Measurements from ENCODE around the gene ICE2.

The ICE2 gene

GRCh38 chr15:60442763-60443162, 36.2 kb downstream of the ICE2 start:
- no peak for TF ChIP-seq CTCF (IDR thresholded peaks at IDR 0.05; ENCODE audit: control insufficient read depth, insufficient read depth, low read depth, low read length, missing control alignments)
- H3K4me3 ChIP-seq (ENCODE audit: control insufficient read depth, low read depth, low read length), result no peak overlapping the region
- DNase-seq (ENCODE audit: low read depth), result peak; percentile 21

GRCh38 chr15:60442031-60442650, 36.8 kb downstream of the ICE2 start:
- no peak for DNase-seq (ENCODE audit: low read depth)
- no peak overlapping the region for H3K4me3 ChIP-seq (ENCODE audit: control insufficient read depth, low read depth, low read length)
- TF ChIP-seq CTCF (IDR thresholded peaks at IDR 0.05; ENCODE audit: control insufficient read depth, insufficient read depth, low read depth, low read length, missing control alignments), result no peak

GRCh38 chr15:60441331-60441730, 37.6 kb downstream of the ICE2 start:
- no peak for TF ChIP-seq CTCF (IDR thresholded peaks at IDR 0.05; ENCODE audit: control insufficient read depth, insufficient read depth, low read depth, low read length, missing control alignments)
- no peak for DNase-seq (ENCODE audit: low read depth)
- no peak overlapping the region for H3K4me3 ChIP-seq (ENCODE audit: control insufficient read depth, low read depth, low read length)

- no peak for TF ChIP-seq CTCF (IDR thresholded peaks at IDR 0.05; ENCODE audit: control insufficient read depth, insufficient read depth, low read depth, low read length, missing control alignments)
- no peak overlapping the region for H3K4me3 ChIP-seq (ENCODE audit: control insufficient read depth, low read depth, low read length)
- DNase-seq (ENCODE audit: low read depth), result no peak
Measured at GRCh38 chr15:60438646-60439045, 40.3 kb downstream of the ICE2 start.

GRCh38 chr15:60428935-60429334, 50.0 kb downstream of the ICE2 start:
- H3K4me3 ChIP-seq (ENCODE audit: control insufficient read depth, low read depth, low read length), result no peak overlapping the region
- TF ChIP-seq CTCF (IDR thresholded peaks at IDR 0.05; ENCODE audit: control insufficient read depth, insufficient read depth, low read depth, low read length, missing control alignments), result no peak
- DNase-seq (ENCODE audit: low read depth), result no peak

GRCh38 chr15:60426870-60427508, 52.0 kb downstream of the ICE2 start:
- no peak overlapping the region for H3K4me3 ChIP-seq (ENCODE audit: control insufficient read depth, low read depth, low read length)
- peak; percentile 45 for DNase-seq (ENCODE audit: low read depth)
- TF ChIP-seq CTCF (IDR thresholded peaks at IDR 0.05; ENCODE audit: control insufficient read depth, insufficient read depth, low read depth, low read length, missing control alignments), result no peak
